ENCODE results near the gene CREB5. TPM values are rescaled to one million over a fixed set of nuclear protein-coding genes. Genes with fewer than 3 reads are reported as not detected.

The CREB5 gene
- total RNA-seq, 1 experiment from 2014 or later = 19.2 TPM

DNA sequence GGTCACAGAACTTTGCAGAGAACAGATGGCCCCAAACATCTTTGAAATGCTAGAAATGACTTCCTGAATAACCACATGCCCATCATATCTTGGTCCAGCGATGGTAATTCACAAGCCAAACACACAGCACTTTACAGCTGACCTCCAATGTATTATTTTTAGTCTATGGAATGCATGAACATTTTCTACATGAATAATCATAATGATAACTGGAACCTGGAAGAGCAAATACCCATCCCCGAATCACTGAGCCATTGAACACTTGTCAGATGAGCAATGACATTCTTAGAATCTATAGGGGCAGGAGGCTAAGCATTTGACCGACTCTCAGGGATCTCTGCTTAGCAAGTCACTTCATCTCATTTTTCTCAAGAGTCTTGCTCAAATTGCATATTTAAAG, 167.3 kb downstream of the CREB5 start:
- H3K27ac Mint-ChIP-seq (ENCODE audit: unreplicated experiment) = no peak overlapping the region
- no peak for DNase-seq
- peaks cover 28% of the 10 kb centered on the region for H3K27me3 Mint-ChIP-seq (ENCODE audit: unreplicated experiment)
- H3K4me3 Mint-ChIP-seq (ENCODE audit: low read depth, unreplicated experiment) = no peak overlapping the region
- no peaks in the 10 kb centered on the region for H3K9me3 Mint-ChIP-seq (ENCODE audit: low read depth, unreplicated experiment)
- BruUV-seq (replicated peaks) = no TSS peak
- H3K4me1 Mint-ChIP-seq (ENCODE audit: low read depth, unreplicated experiment) = peaks cover 8% of the 10 kb centered on the region
- intact Hi-C loops (cut with micrococcal nuclease; ENCODE audit: unreplicated experiment) = no loop called here
- CTCF ChIA-PET = interaction anchor here (0.6 kb wide), 1 partner anchor 243 kb away, joined by 6 read pairs; no protein-coding TSS in a partner anchor
- TF ChIP-seq, protein P1, sequence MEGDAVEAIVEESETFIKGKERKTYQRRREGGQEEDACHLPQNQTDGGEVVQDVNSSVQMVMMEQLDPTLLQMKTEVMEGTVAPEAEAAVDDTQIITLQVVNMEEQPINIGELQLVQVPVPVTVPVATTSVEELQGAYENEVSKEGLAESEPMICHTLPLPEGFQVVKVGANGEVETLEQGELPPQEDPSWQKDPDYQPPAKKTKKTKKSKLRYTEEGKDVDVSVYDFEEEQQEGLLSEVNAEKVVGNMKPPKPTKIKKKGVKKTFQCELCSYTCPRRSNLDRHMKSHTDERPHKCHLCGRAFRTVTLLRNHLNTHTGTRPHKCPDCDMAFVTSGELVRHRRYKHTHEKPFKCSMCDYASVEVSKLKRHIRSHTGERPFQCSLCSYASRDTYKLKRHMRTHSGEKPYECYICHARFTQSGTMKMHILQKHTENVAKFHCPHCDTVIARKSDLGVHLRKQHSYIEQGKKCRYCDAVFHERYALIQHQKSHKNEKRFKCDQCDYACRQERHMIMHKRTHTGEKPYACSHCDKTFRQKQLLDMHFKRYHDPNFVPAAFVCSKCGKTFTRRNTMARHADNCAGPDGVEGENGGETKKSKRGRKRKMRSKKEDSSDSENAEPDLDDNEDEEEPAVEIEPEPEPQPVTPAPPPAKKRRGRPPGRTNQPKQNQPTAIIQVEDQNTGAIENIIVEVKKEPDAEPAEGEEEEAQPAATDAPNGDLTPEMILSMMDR (IDR thresholded peaks at IDR 0.05; ENCODE audit: unreplicated experiment) = no peak
- no peaks in the 10 kb centered on the region for H3K36me3 Mint-ChIP-seq (ENCODE audit: insufficient read depth, unreplicated experiment)

DNA sequence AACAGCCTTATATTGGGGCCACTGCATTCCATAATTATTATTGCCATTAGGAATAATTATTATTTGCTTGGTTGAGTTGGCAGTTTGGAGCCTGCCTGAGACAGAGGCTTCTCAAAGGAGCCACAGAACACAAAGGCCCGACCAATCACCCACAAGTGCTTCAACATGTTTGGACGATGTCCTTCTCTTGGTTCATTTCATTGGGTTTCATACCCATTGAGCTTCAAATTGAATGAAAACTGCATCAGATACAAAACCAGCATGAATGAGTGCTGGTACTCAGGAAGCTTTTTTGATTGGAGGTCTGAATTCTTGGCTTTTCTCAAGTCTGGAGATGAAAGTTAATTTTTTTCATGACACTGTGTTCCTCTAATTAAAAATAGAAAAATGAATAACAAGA, 168.3 kb downstream of the CREB5 start:
- CTCF ChIA-PET = interaction anchor here (0.6 to 0.7 kb wide), 2 partner anchors 11 to 284 kb away, joined by 3 to 4 read pairs; no protein-coding TSS in a partner anchor
- intact Hi-C loops (cut with micrococcal nuclease; ENCODE audit: unreplicated experiment) = no loop called here

DNA sequence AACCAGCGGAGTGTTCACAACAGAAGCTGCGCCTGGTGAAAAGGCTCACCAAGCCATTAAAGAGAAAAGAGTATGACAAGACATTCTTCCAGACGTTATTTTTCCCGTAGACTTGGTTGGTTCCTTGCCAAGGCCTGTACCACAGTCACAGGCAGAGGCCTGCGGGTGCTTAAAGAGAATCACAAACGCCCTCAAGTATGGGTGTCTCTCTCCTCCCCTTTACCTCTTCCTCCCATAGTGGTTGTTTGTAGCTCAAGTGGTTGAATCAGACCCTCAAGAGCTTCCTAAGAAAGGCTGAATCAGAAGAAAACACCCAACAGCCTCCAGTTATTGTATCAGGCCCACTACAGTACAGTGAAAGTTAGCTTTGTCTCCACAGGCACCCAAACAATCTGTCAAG, 169.0 kb downstream of the CREB5 start:
- no peak for DNase-seq
- Mint-ChIP-seq H3K27me3 (ENCODE audit: unreplicated experiment) (peaks cover 19% of the 10 kb centered on the region), H3K9me3 (ENCODE audit: low read depth, unreplicated experiment) (no peaks in the 10 kb centered on the region), H3K36me3 (ENCODE audit: insufficient read depth, unreplicated experiment) (no peaks in the 10 kb centered on the region), H3K4me3 (ENCODE audit: low read depth, unreplicated experiment) (no peak overlapping the region), H3K4me1 (ENCODE audit: low read depth, unreplicated experiment) (peaks cover 8% of the 10 kb centered on the region), H3K27ac (ENCODE audit: unreplicated experiment) (no peak overlapping the region)
- intact Hi-C loops (cut with micrococcal nuclease; ENCODE audit: unreplicated experiment) = no loop called here
- CTCF ChIA-PET = interaction anchor here (0.6 kb wide), 1 partner anchor 285 kb away, joined by 3 read pairs; no protein-coding TSS in a partner anchor
- TF ChIP-seq, protein P1 (IDR thresholded peaks at IDR 0.05; ENCODE audit: unreplicated experiment) = no peak
- no TSS peak for BruUV-seq (replicated peaks)

More for the DNA sequence above, 168.3 kb downstream of the CREB5 start:
- no peak for DNase-seq
- no TSS peak for BruUV-seq (replicated peaks)
- H3K4me3 Mint-ChIP-seq (ENCODE audit: low read depth, unreplicated experiment) = no peak overlapping the region
- peaks cover 26% of the 10 kb centered on the region for H3K27me3 Mint-ChIP-seq (ENCODE audit: unreplicated experiment)
- peaks cover 8% of the 10 kb centered on the region for H3K4me1 Mint-ChIP-seq (ENCODE audit: low read depth, unreplicated experiment)
- no peak overlapping the region for H3K27ac Mint-ChIP-seq (ENCODE audit: unreplicated experiment)
- TF ChIP-seq, protein P1 (IDR thresholded peaks at IDR 0.05; ENCODE audit: unreplicated experiment) = no peak
- no peaks in the 10 kb centered on the region for H3K9me3 Mint-ChIP-seq (ENCODE audit: low read depth, unreplicated experiment)
- no peaks in the 10 kb centered on the region for H3K36me3 Mint-ChIP-seq (ENCODE audit: insufficient read depth, unreplicated experiment)

DNA sequence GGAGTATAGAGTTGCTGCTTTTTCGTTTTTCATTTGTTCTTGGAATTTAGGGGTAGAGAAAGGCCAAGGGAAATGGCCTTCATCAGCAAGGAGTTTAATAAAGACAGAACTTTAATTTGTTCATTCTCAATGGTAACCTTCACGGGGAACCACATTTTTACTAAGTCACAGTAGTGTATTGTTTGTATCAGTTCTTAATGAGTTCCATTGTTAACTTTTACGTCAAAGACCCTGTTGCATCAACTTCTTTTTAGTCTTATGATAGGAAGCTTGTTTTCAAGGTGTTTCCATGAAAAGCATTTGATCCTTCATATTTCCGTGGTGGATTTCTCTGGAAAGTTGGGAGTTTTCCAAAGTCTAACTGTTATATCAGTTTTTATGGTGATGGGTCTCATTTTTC, 169.9 kb downstream of the CREB5 start:
- Mint-ChIP-seq H3K9me3 (ENCODE audit: low read depth, unreplicated experiment) (no peaks in the 10 kb centered on the region), H3K27ac (ENCODE audit: unreplicated experiment) (no peak overlapping the region), H3K4me3 (ENCODE audit: low read depth, unreplicated experiment) (no peak overlapping the region), H3K36me3 (ENCODE audit: insufficient read depth, unreplicated experiment) (no peaks in the 10 kb centered on the region), H3K27me3 (ENCODE audit: unreplicated experiment) (peaks cover 14% of the 10 kb centered on the region), H3K4me1 (ENCODE audit: low read depth, unreplicated experiment) (peaks cover 16% of the 10 kb centered on the region)
- no TSS peak for BruUV-seq (replicated peaks)
- no peak for DNase-seq
- intact Hi-C loops (cut with micrococcal nuclease; ENCODE audit: unreplicated experiment) = no loop called here
- TF ChIP-seq, protein P1 (IDR thresholded peaks at IDR 0.05; ENCODE audit: unreplicated experiment) = no peak
- CTCF ChIA-PET = no interaction called here

Data from Calu3 (cell line).